B cell (primary cell): ENCODE results near the gene PPP1R2. TPM values are rescaled to one million over a fixed set of nuclear protein-coding genes. Genes with fewer than 3 reads are reported as not detected.

ENCODE experiments used
- ATAC-seq: fragments of 200-7000 bp; cut with Tn5 transposase; one replicate; pipeline ENCODE4 v1.10.0; 2021; ENCODE audit warnings: low read depth, mild to moderate bottlenecking, moderate number of reproducible peaks, moderate library complexity
- CTCF ChIA-PET: fragments of 350-600 bp; sonication (Branson Sonifier 250); formaldehyde crosslinking; loops from one replicate; lab custom pipeline; 2021; ENCODE audit warnings: antibody characterized with exemption, inconsistent platforms; lab: Charles Lee
- POLR2A ChIA-PET: fragments of 350-600 bp; sonication (Branson Sonifier 250); formaldehyde crosslinking; loops from one replicate; lab custom pipeline; 2021; ENCODE audit warnings: antibody characterized with exemption; lab: Charles Lee
- DNase-seq: peaks from one replicate; pipeline ENCODE4 v3.0.0; 2013
- H2AFZ ChIP-seq: 2 replicates; pipeline ENCODE4 v1.6.1; 2012; ENCODE audit warnings: mild to moderate bottlenecking, low read depth, low read length; ENCODE audit not compliant: insufficient read depth, poor library complexity, severe bottlenecking
- H3K27ac ChIP-seq, 2 donors: 1 replicate in 1 of 2; 2 replicates in 1 of 2; pipeline ENCODE4 v1.5.1; 2012 to 2013; ENCODE audit warnings: low read length in 2 of 2, mild to moderate bottlenecking in 2 of 2, moderate library complexity in 1 of 2
- H3K27me3 ChIP-seq, 4 experiments: fragments of 200-600 bp in 1 of 4; sonication (generic) in 1 of 4; replicated peaks in 1 of 4; 1 replicate in 2 of 4; 2 replicates in 2 of 4; pipeline versions ENCODE4 v1.6.1 to v1.7.0; 2013 to 2016; ENCODE audit warnings: low read length in 3 of 4, mild to moderate bottlenecking in 2 of 4, mixed read lengths in 1 of 4, moderate library complexity in 1 of 4; ENCODE audit not compliant: insufficient read depth in 4 of 4, control insufficient read depth in 3 of 4; ENCODE audit errors: control extremely low read depth in 1 of 4
- H3K36me3 ChIP-seq, 2 experiments: replicated peaks in 1 of 2; 1 replicate in 1 of 2; 2 replicates in 1 of 2; pipeline versions ENCODE4 v1.6.1 to v1.7.1; 2013; ENCODE audit warnings: low read length in 1 of 2; ENCODE audit not compliant: insufficient read depth in 2 of 2, control insufficient read depth in 1 of 2; ENCODE audit errors: control extremely low read depth in 1 of 2, extremely low read depth in 1 of 2
- H3K4me1 ChIP-seq, 2 donors: fragments of 200-600 bp in 1 of 2; sonication (generic) in 1 of 2; 1 replicate in 1 of 2; 2 replicates in 1 of 2; pipeline versions ENCODE4 v1.5.1 to v1.6.1; 2013 to 2017; ENCODE audit warnings: low read length in 2 of 2; ENCODE audit not compliant: control insufficient read depth in 2 of 2, insufficient read depth in 2 of 2
- H3K4me2 ChIP-seq: replicated peaks from 2 replicates; pipeline ENCODE3; 2012; ENCODE audit warnings: mild to moderate bottlenecking, low read depth, low read length; ENCODE audit not compliant: poor library complexity, severe bottlenecking
- H3K4me3 ChIP-seq, 5 experiments: fragments of 200-600 bp in 1 of 5; sonication (generic) in 1 of 5; 1 replicate in 3 of 5; 2 replicates in 2 of 5; pipeline versions ENCODE4 v1.5.1 to v1.7.0; 2011 to 2016; ENCODE audit warnings: low read length in 4 of 5, mild to moderate bottlenecking in 4 of 5, low read depth in 2 of 5, control low read depth in 1 of 5, moderate library complexity in 1 of 5; ENCODE audit not compliant: insufficient read depth in 1 of 5; ENCODE audit errors: control extremely low read depth in 1 of 5, extremely low read depth in 1 of 5
- H3K79me2 ChIP-seq: fragments of 200-600 bp; sonication (generic); one replicate; pipeline ENCODE4 v1.6.0; 2016; ENCODE audit warnings: low read length; ENCODE audit not compliant: control insufficient read depth, insufficient read depth
- H3K9ac ChIP-seq: fragments of 200-600 bp; sonication (generic); 2 replicates; pipeline ENCODE4 v1.6.1; 2017; ENCODE audit warnings: mild to moderate bottlenecking, low read length, moderate library complexity
- H3K9me3 ChIP-seq, 3 donors: one replicate each; pipeline versions ENCODE4 v1.6.1 to v1.7.1; 2013; ENCODE audit warnings: low read length in 2 of 3; ENCODE audit not compliant: control insufficient read depth in 2 of 3, insufficient read depth in 1 of 3; ENCODE audit errors: control extremely low read depth in 1 of 3
- H4K20me1 ChIP-seq: 2 replicates; pipeline ENCODE4 v1.6.0; 2012; ENCODE audit warnings: mild to moderate bottlenecking, low read length; ENCODE audit not compliant: insufficient read depth, control insufficient read depth, poor library complexity, severe bottlenecking
- H3K27ac Mint-ChIP-seq: one replicate; pipeline ENCODE4 v1.8.0; 2021; ENCODE audit warnings: mixed read lengths
- H3K27me3 Mint-ChIP-seq: one replicate; pipeline ENCODE4 v1.8.0; 2021; ENCODE audit warnings: mixed read lengths
- H3K4me1 Mint-ChIP-seq: one replicate; pipeline ENCODE4 v1.8.0; 2021; ENCODE audit warnings: mixed read lengths
- H3K4me3 Mint-ChIP-seq: one replicate; pipeline ENCODE4 v1.8.0; 2021; ENCODE audit warnings: mixed read lengths
- H3K9me3 Mint-ChIP-seq: one replicate; pipeline ENCODE4 v1.8.0; 2022; ENCODE audit warnings: mixed read lengths; ENCODE audit not compliant: insufficient read depth
- EZH2 ChIP-seq: IDR thresholded peaks from 2 replicates; pipeline ENCODE4 v1.6.1; 2012; ENCODE audit warnings: borderline replicate concordance, low read depth, mild to moderate bottlenecking, moderate library complexity, low read length; ENCODE audit not compliant: insufficient read depth, poor library complexity, severe bottlenecking
- WGBS: methylation state at CpG from one replicate; pipeline ENCODE4 v1.1.5; 2013; ENCODE audit warnings: missing lambda C conversion rate; ENCODE audit not compliant: insufficient coverage; 5-methylcytosine and 5-hydroxymethylcytosine counted together
- intact Hi-C: fragments of 100-400 bp; cut with micrococcal nuclease; formaldehyde crosslinking; loops from one replicate; pipeline ENCODE4 v1.10.0; 2022
- polyA plus RNA-seq: library from polyadenylated mRNA; depleted of rRNA; stranded (reverse); fragments of >200 nt; gene quantifications from 2 replicates; pipeline ENCODE4 v1.2.3, GENCODE V29; 2012
- total RNA-seq, 2 donors: library from RNA; stranded (reverse); fragments of 120-200 nt in 1 of 2; gene quantifications; 1 replicate in 1 of 2; 2 replicates in 1 of 2; pipeline versions ENCODE4 v1.2.3 to v1.2.4, GENCODE V29; 2013 to 2022
- TF ChIP-seq, protein P1 (sequence below): fragments of 200-600 bp; IDR thresholded peaks from one replicate; pipeline ENCODE4 v1.8.0; 2022; ENCODE audit warnings: antibody characterized with exemption, mild to moderate bottlenecking

Gene PPP1R2
- total and polyA plus RNA-seq, 2 donors (not counting 1 experiment from before 2014, with no cell fraction given), result 39.1 to 73.8 TPM

DNA sequence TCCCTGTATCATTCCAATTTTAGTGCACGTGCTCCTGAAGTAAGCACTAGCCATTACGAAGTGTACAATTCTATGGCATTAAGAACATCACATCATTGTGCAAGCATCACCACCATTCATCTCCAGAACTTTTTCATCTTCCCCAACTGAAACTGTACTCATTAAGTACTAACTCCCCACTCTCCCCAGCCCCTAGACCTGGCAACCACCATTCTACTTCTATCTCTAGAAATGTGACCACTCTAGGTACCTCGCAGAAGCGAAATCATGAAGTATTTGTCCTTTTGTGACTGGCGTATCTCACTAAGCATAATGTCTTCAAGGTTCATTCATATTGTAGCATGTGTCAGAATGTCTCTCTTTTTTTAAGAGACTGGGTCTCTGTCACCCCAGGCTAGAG lies 11.4 kb downstream of the PPP1R2 start:
- H3K27ac Mint-ChIP-seq, result no peak overlapping the region
- 94% methylated on average over 3 of the region's 5 CpGs for WGBS
- Histone ChIP-seq H4K20me1 (peaks cover 77% of the 10 kb centered on the region), H3K4me2 (no peak overlapping the region), H3K4me3 (no peak overlapping the region), H3K27ac (no peak overlapping the region), H3K4me1 (peaks cover 5 to 22% of the 10 kb centered on the region in 2 donors), H3K79me2 (peaks cover 92% of the 10 kb centered on the region), H2AFZ (no peak overlapping the region), H3K9me3 (no peaks in the 10 kb centered on the region), H3K9ac (no peak overlapping the region), H3K36me3 (peaks cover 4 to 44% of the 10 kb centered on the region in 2 experiments), H3K27me3 (no peaks in the 10 kb centered on the region)
- H3K27me3 Mint-ChIP-seq, result no peaks in the 10 kb centered on the region
- H3K4me1 Mint-ChIP-seq, result peaks cover 43% of the 10 kb centered on the region
- intact Hi-C loops, result no loop called here
- no peak overlapping the region for H3K4me3 Mint-ChIP-seq
- DNase-seq, result no peak
- no peaks in the 10 kb centered on the region for H3K9me3 Mint-ChIP-seq
- POLR2A ChIA-PET, result no interaction called here
- no peak for ATAC-seq
- CTCF ChIA-PET, result interaction anchor here (1.7 to 2.1 kb wide), 2 partner anchors 9 to 260 kb away, joined by 7 to 8 read pairs; partner anchors contain the start of gene XXYLT1
- TF ChIP-seq EZH2, result no peak
- TF ChIP-seq, protein P1, sequence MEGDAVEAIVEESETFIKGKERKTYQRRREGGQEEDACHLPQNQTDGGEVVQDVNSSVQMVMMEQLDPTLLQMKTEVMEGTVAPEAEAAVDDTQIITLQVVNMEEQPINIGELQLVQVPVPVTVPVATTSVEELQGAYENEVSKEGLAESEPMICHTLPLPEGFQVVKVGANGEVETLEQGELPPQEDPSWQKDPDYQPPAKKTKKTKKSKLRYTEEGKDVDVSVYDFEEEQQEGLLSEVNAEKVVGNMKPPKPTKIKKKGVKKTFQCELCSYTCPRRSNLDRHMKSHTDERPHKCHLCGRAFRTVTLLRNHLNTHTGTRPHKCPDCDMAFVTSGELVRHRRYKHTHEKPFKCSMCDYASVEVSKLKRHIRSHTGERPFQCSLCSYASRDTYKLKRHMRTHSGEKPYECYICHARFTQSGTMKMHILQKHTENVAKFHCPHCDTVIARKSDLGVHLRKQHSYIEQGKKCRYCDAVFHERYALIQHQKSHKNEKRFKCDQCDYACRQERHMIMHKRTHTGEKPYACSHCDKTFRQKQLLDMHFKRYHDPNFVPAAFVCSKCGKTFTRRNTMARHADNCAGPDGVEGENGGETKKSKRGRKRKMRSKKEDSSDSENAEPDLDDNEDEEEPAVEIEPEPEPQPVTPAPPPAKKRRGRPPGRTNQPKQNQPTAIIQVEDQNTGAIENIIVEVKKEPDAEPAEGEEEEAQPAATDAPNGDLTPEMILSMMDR, result no peak

DNA sequence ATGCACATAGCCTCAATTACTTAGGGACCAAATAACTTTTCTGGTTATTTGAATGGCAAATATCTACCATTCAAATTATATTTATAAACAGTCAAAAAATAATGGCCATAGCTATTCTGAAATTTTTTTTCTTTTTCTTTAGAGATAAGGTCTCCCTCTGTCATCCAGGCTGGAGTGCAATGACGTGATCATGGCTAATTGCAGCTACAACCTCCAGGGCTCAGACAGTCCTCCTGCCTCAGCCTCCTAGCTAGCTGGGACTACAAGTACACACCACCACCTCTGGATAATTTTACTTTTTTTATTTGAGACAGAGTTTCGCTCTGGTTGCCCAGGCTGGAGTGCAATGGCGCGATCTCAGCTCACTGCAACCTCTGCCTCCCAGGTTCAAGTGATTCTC lies 16.6 kb downstream of the PPP1R2 start:
- H3K79me2 ChIP-seq, result peaks cover 56% of the 10 kb centered on the region
- no peak overlapping the region for H3K9ac ChIP-seq
- no peak overlapping the region for H3K27ac Mint-ChIP-seq
- intact Hi-C loops, result no loop called here
- no peaks in the 10 kb centered on the region for H3K9me3 ChIP-seq
- H2AFZ ChIP-seq, result no peak overlapping the region
- 100% methylated on average over 3 of the region's 4 CpGs for WGBS
- ChIA-PET CTCF (interaction anchor here (0.6 to 14.5 kb wide), 3 partner anchors 9 to 253 kb away, joined by 3 to 203 read pairs (median 3); partner anchors contain the start of gene XXYLT1), POLR2A (interaction anchor here (0.6 to 0.7 kb wide), 2 partner anchors 15 to 1833 kb away, joined by 5 to 6 read pairs; no protein-coding TSS in a partner anchor)
- H3K27me3 ChIP-seq, result no peaks in the 10 kb centered on the region
- TF ChIP-seq, protein P1, result no peak
- no peak for TF ChIP-seq EZH2
- H4K20me1 ChIP-seq, result peaks cover 56% of the 10 kb centered on the region
- peaks cover 20% of the 10 kb centered on the region for H3K4me1 Mint-ChIP-seq
- H3K4me1 ChIP-seq, result peaks cover 4 to 7% of the 10 kb centered on the region in 2 donors
- H3K27me3 Mint-ChIP-seq, result no peaks in the 10 kb centered on the region
- ATAC-seq, result no peak
- no peak overlapping the region for H3K4me2 ChIP-seq
- peaks cover 12 to 60% of the 10 kb centered on the region in 2 experiments for H3K36me3 ChIP-seq
- peak overlapping the region in 1 of 2 donors; percentile 32 for H3K27ac ChIP-seq
- no peaks in the 10 kb centered on the region for H3K9me3 Mint-ChIP-seq
- no peak overlapping the region for H3K4me3 ChIP-seq
- no peak for DNase-seq
- no peak overlapping the region for H3K4me3 Mint-ChIP-seq
